CMK (cell line): Measurements from ENCODE around the gene OTUD1.
"Not testable (repeated sequence)": the region's sequence is repeated elsewhere in the genome, so short reads cannot be mapped to it uniquely, and the experiment has no call there.

Experiments
- DNase-seq: peaks from one replicate; pipeline ENCODE4 v3.0.0-alpha.2; 2010; ENCODE audit warnings: low read depth

OTUD1 gene

DNA sequence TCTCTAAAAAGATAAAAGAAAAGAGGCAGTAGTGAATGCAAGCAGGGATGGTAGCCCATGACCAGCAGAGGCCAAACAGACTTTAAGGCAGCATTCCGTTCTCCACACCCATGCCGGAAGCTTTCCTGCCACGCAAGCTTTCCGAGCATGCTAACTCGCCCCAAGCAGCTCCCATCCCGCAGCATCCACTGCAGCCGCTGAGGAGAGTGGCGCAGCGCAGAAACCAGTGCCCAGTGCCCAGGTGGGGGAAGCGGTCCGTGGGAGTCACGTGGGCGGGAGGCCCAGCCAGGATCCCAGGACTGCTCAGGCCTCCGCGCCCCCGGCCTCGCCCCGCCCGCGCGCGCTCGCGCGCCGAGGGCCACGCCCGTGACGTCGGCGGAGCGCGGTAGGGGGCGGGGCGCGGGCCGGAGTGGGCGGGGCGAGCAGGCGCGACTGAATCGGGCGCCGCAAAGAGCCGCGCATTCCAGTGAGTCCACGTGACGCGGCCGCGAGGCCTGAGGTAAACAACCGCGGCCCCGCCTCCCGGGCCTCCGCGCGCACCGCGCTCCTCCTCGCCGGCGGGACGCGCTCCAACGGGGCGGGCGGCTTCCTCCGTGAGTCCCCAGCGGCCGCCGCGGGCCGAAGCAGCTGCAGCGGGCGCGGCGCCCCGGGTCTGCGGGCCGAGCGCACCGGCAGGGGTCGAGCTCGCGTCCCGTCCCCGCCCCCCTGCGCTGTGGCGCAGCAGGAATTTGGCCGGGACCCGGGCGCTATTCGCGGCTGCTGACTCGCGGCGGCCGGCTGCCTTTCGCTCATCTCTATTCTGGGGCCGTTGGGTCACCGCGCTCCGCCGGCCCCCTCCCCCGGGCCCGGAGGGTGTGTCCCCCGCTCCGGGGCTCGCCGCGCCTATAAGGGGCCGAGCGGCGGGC, at the start of gene OTUD1:
Gene OTUD1 (plus strand): TSS at position 529 of the 905 bp plus-strand sequence. CDS start 383 bp downstream, outside the sequence.
- DNase-seq = peak; percentile 60

GRCh38 chr10:23390408-23390807, 48.5 kb upstream of the OTUD1 start:
- DNase-seq = not testable (repeated sequence)

DNA sequence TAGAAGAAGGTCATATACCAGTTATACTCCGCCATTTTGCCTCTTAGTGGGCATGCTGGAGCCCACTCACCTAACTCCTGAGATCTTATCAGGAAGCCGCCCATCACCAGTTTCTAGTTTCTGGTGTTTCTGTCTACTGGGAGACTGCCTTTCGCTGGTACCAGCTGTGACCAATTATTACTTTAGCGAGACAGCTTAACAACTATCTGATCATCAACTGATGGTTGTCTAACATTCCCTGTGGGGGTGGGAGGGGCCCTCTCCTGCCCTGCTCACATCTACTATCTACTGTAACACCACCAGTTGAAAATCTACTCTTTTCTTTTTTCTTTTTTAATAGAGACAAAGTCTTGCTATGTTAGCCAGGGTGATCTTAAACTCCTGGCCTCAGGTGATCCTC, 48.1 kb upstream of the OTUD1 start:
- no peak for DNase-seq

DNA sequence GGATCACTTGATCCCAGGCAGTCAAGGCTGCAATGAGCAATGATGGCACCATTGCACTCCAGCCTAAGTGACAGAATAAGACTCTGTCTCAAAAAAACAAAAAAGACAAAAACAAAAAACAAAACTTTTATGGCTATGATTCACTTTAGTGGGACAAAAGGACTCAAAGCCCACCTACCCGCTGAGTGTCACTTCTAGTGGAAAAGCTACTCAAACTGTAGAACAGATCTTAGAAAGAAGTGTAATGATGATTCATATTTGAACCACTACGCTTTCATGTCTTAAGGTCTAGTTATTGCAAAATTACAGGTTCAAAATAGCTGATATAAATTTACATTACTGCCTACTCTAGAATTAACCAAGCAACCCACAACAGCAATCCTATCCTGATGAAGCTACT, 47.1 kb upstream of the OTUD1 start:
- no peak for DNase-seq

- no peak for DNase-seq
These were observed 43.9 kb upstream of the OTUD1 start for GRCh38 chr10:23395017-23395416.

DNA sequence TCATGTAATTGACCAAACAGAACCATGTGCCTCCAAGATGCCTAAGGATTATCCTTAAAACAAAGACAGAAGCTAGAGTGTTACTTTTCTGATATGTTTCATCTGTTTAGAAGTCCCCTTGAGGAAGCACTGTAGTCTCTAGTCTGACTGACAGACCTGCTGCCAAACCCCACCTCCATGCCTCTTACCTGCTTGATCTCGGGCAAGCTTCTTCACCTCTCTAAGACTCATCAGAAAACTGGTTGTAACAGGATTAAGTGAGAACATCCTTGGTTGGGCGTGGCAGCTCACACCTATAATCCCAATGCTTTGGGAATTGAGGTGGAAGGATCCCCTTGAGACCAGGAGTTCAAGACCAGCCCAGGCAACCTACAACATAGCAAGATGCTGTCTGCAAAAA, 42.2 kb upstream of the OTUD1 start:
- DNase-seq = no peak

- DNase-seq = no peak
These were observed 39.2 kb upstream of the OTUD1 start for GRCh38 chr10:23399701-23400144.

DNA sequence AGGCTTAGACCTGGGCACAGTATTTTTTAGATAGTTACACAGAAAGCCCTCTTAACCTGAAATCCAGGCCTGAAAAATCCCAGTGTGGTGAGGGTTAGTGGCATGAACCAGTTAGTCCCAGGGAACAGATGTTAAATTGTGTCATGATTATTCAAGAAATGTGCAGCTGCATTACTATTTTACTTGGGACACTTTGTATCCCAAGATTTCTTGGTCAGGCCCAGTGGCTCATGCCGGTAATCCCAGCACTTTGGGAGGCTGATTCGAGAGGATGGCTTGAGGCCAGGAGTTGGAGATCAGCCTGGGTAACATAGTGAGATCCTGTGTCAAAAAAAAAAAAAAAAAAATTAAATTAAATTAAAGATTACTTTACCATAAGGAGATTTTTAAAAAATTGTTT, 36.0 kb upstream of the OTUD1 start:
- no peak for DNase-seq

- no peak for DNase-seq
These were observed 35.6 kb upstream of the OTUD1 start for GRCh38 chr10:23403278-23403677.

- DNase-seq = no peak
These were observed 35.2 kb upstream of the OTUD1 start for GRCh38 chr10:23403719-23404118.

GRCh38 chr10:23404461-23404980, 34.4 kb upstream of the OTUD1 start:
- DNase-seq = no peak

- no peak for DNase-seq
These were observed 33.3 kb upstream of the OTUD1 start for GRCh38 chr10:23405540-23405939.

- DNase-seq = no peak
These were observed 32.5 kb upstream of the OTUD1 start for GRCh38 chr10:23406409-23406808.

- DNase-seq = no peak
These were observed 30.4 kb upstream of the OTUD1 start for GRCh38 chr10:23408330-23408976.

GRCh38 chr10:23412223-23412622, 26.7 kb upstream of the OTUD1 start:
- DNase-seq = no peak

DNA sequence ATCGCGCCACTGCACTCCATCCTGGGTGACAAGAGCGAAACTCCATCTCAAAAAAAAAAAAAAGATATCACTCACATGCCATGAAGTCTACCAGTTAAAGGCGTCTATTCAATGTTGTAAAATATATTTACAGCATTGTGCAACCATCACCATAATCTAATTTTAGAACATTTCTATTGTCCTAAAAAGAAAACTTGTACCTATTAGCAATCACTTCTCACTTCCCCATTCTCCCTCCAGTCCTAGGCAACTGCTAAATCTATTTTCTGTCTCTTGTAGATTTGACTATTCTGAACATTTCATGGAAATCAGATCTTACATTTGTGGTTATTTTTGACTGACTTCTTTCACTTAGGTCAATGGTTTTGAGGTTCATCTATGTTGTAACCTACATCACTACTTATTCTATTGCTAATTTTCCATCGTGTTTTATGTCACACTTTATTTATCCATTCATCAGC, 25.2 kb upstream of the OTUD1 start:
- no peak for DNase-seq

GRCh38 chr10:23414658-23415057, 24.2 kb upstream of the OTUD1 start:
- DNase-seq = no peak

- no peak for DNase-seq
These were observed 21.6 kb upstream of the OTUD1 start for GRCh38 chr10:23417254-23417653.

GRCh38 chr10:23418051-23418681, 20.7 kb upstream of the OTUD1 start:
- no peak for DNase-seq

DNA sequence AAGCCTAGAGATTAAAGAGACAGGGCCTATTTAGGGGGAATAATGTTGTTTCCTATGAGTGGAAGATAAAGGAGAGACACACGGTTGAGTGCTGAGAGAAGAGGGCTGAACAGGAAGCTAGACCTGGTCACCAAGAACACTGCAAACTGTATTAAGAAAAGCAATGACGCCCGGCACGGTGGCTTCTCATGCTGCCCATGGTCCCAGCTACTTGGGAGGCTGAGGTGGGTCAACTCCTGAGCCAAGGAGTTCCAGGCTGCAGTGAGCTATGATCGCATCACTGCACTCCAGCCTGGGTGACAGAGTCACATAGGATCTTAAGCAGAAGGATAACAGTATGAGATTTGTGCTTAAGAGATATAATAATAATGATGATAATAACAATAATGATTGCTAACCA, 19.7 kb upstream of the OTUD1 start:
- no peak for DNase-seq

DNA sequence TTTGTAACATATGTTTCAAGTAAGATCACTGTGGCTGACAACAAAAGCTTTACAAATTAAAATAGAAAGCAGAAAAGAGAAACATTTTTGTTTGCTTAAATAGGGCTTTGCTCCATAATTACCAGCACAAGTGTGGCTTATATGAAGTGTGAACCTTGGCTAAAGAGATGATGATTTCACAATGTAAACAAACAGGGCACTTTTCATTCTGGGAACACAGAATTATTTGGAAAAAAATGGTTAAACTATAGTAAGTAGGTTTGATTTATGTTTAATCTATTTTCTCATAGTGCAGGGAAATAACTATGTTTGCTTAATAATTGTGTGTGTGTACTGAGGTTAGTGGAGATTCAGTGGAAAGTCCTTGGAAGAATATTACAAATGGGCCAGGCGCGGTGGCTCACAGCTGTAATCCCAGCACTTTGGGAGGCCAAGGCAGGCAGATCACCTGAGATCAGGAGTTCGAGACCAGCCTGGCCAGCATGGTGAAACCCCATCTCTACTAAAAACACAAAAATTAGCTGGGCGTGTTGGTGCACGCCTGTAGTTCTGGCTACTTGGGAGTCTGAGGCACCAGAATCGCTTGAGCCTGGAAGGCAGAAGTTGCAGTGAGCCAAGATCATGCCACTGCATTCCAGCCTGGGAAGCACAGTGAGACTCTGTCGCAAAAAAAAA, 19.1 kb upstream of the OTUD1 start:
- DNase-seq = no peak

DNA sequence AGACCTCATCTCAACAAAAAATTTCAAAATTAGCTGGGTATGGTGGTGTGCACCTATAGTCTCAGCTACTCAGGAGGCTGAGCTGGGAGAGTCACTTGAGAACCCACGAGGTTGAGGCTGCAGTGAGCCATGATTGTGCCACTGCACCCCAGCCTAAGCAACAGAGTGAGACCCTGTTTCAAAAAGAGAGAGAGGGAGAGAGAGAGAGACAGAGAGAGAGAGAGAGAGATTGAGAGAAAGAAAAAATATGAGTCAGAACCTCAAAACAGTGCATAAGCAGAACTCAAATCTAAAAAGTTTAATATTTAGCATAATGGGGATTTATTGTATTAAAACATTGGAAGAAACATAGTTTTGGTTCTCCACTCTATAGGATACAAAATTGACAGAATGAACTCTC, 17.5 kb upstream of the OTUD1 start:
- DNase-seq = no peak
